Mononuclear cell (primary cell): Measurements from ENCODE around the gene CD69. TPM values are rescaled to one million over a fixed set of nuclear protein-coding genes. Genes with fewer than 3 reads are reported as not detected.
A peak's percentile ranks its signal among the peaks of the same experiment; 100 is the strongest.

ENCODE experiments used
- H3K27me3 ChIP-seq: 2 replicates; pipeline ENCODE4 v1.6.0; 2011; ENCODE audit warnings: low read length, control low read depth; ENCODE audit not compliant: insufficient read depth
- H3K4me1 ChIP-seq: 2 replicates; pipeline ENCODE4 v1.5.1; 2011; ENCODE audit warnings: mild to moderate bottlenecking, low read length, control low read depth; ENCODE audit not compliant: insufficient read depth
- H3K4me3 ChIP-seq: 2 replicates; pipeline ENCODE4 v1.5.1; 2011; ENCODE audit warnings: mild to moderate bottlenecking, low read length, moderate library complexity
- H3K9me3 ChIP-seq: 2 replicates; pipeline ENCODE4 v1.5.1; 2011; ENCODE audit warnings: low read depth, mild to moderate bottlenecking, control low read depth, low read length
- total RNA-seq: library from RNA; depleted of rRNA; stranded (reverse); fragments of >200 nt; gene quantifications from one replicate; pipeline ENCODE4 v1.2.3, GENCODE V29; 2012

The CD69 gene
- total RNA-seq = 2,627 TPM

GRCh38 chr12:9760699-9761418 is at the start of gene CD69:
TSS of gene CD69 (minus strand) at chr12:9760901. CDS start at chr12:9760820, 81 bp downstream.
- no peaks in the 10 kb centered on the region for H3K27me3 ChIP-seq
- H3K4me1 ChIP-seq = peaks cover 44% of the 10 kb centered on the region
- no peaks in the 10 kb centered on the region for H3K9me3 ChIP-seq
- peak within 1 kb of the TSS; percentile 46 for H3K4me3 ChIP-seq

- Histone ChIP-seq H3K27me3 (no peaks in the 10 kb centered on the region), H3K4me3 (no peak overlapping the region), H3K4me1 (peaks cover 28% of the 10 kb centered on the region), H3K9me3 (no peaks in the 10 kb centered on the region)
Observed at GRCh38 chr12:9809866-9810265, 49.2 kb upstream of the CD69 start.

- H3K4me1 ChIP-seq = peaks cover 28% of the 10 kb centered on the region
Observed at GRCh38 chr12:9809338-9809737, 48.6 kb upstream of the CD69 start.

GRCh38 chr12:9808504-9808903 is 47.8 kb upstream of the CD69 start:
- H3K9me3 ChIP-seq = no peaks in the 10 kb centered on the region
- peaks cover 22% of the 10 kb centered on the region for H3K4me1 ChIP-seq
- H3K27me3 ChIP-seq = no peaks in the 10 kb centered on the region
- no peak overlapping the region for H3K4me3 ChIP-seq

More at GRCh38 chr12:9809338-9809737, 48.6 kb upstream of the CD69 start:
- no peak overlapping the region for H3K4me3 ChIP-seq
- H3K27me3 ChIP-seq = no peaks in the 10 kb centered on the region
- H3K9me3 ChIP-seq = no peaks in the 10 kb centered on the region

GRCh38 chr12:9806714-9807113 is 46.0 kb upstream of the CD69 start:
- peaks cover 14% of the 10 kb centered on the region for H3K4me1 ChIP-seq
- no peaks in the 10 kb centered on the region for H3K9me3 ChIP-seq
- no peak overlapping the region for H3K4me3 ChIP-seq
- H3K27me3 ChIP-seq = no peaks in the 10 kb centered on the region

- Histone ChIP-seq H3K4me1 (peaks cover 6% of the 10 kb centered on the region), H3K4me3 (no peak overlapping the region)
Observed at GRCh38 chr12:9805883-9806282, 45.2 kb upstream of the CD69 start.

GRCh38 chr12:9799961-9800360 is 39.3 kb upstream of the CD69 start:
- no peaks in the 10 kb centered on the region for H3K9me3 ChIP-seq
- no peak overlapping the region for H3K4me3 ChIP-seq
- no peaks in the 10 kb centered on the region for H3K27me3 ChIP-seq
- H3K4me1 ChIP-seq = peaks cover 17% of the 10 kb centered on the region

More at GRCh38 chr12:9805883-9806282, 45.2 kb upstream of the CD69 start:
- Histone ChIP-seq H3K9me3 (no peaks in the 10 kb centered on the region), H3K27me3 (no peaks in the 10 kb centered on the region)

GRCh38 chr12:9797722-9798619 is 37.3 kb upstream of the CD69 start:
- no peaks in the 10 kb centered on the region for H3K27me3 ChIP-seq
- peaks cover 26% of the 10 kb centered on the region for H3K4me1 ChIP-seq
- no peak overlapping the region for H3K4me3 ChIP-seq
- H3K9me3 ChIP-seq = no peaks in the 10 kb centered on the region

- Histone ChIP-seq H3K9me3 (no peaks in the 10 kb centered on the region), H3K27me3 (no peaks in the 10 kb centered on the region), H3K4me3 (no peak overlapping the region), H3K4me1 (peaks cover 26% of the 10 kb centered on the region)
Observed at GRCh38 chr12:9796971-9797370, 36.3 kb upstream of the CD69 start.

- Histone ChIP-seq H3K9me3 (no peaks in the 10 kb centered on the region), H3K4me3 (no peak overlapping the region), H3K4me1 (peaks cover 26% of the 10 kb centered on the region), H3K27me3 (no peaks in the 10 kb centered on the region)
Observed at GRCh38 chr12:9796346-9796745, 35.6 kb upstream of the CD69 start.

- no peaks in the 10 kb centered on the region for H3K27me3 ChIP-seq
- peaks cover 26% of the 10 kb centered on the region for H3K4me1 ChIP-seq
- no peaks in the 10 kb centered on the region for H3K9me3 ChIP-seq
- no peak overlapping the region for H3K4me3 ChIP-seq
Observed at GRCh38 chr12:9795945-9796344, 35.2 kb upstream of the CD69 start.

GRCh38 chr12:9794484-9795093 is 33.9 kb upstream of the CD69 start:
- Histone ChIP-seq H3K27me3 (no peaks in the 10 kb centered on the region), H3K4me1 (peaks cover 26% of the 10 kb centered on the region), H3K9me3 (no peaks in the 10 kb centered on the region), H3K4me3 (no peak overlapping the region)

- H3K9me3 ChIP-seq = no peaks in the 10 kb centered on the region
- peaks cover 26% of the 10 kb centered on the region for H3K4me1 ChIP-seq
- no peaks in the 10 kb centered on the region for H3K27me3 ChIP-seq
- no peak overlapping the region for H3K4me3 ChIP-seq
Observed at GRCh38 chr12:9793779-9794395, 33.2 kb upstream of the CD69 start.

- Histone ChIP-seq H3K4me1 (peaks cover 25% of the 10 kb centered on the region), H3K4me3 (no peak overlapping the region), H3K27me3 (no peaks in the 10 kb centered on the region)
Observed at GRCh38 chr12:9792961-9793617, 32.4 kb upstream of the CD69 start.

More at GRCh38 chr12:9792961-9793617, 32.4 kb upstream of the CD69 start:
- no peaks in the 10 kb centered on the region for H3K9me3 ChIP-seq
